Measurements from ENCODE around the gene POLR1G. TPM values are rescaled to one million over a fixed set of nuclear protein-coding genes. Genes with fewer than 3 reads are reported as not detected.

The POLR1G gene
- total RNA-seq, 1 donor from 2014 or later: 24.4 TPM

DNA sequence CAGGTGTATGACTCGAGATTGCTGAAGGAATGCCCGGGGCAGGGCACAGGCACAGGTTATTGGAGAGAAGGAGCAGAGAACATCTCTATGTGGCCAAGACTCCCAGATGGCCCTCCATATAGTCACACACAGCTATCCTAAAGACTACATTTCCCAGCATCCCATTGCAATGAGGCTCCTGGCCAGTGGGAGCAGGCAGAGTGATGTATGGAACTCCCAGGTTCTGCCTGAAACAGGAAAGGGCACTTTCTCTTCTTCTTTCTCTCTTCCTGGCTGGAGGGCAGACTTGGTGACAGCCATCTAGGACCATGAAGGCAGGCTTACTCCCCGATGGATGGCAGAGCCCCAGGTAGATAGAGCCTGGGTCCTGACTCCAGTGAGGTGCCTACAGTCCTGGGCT lies 15.1 kb upstream of the POLR1G start:
- no peak for DNase-seq (ENCODE audit: low read depth)
- H3K36me3 ChIP-seq (ENCODE audit: control insufficient read depth, insufficient read depth, low read length): peaks cover 1% of the 10 kb centered on the region
- TF ChIP-seq, protein P1, sequence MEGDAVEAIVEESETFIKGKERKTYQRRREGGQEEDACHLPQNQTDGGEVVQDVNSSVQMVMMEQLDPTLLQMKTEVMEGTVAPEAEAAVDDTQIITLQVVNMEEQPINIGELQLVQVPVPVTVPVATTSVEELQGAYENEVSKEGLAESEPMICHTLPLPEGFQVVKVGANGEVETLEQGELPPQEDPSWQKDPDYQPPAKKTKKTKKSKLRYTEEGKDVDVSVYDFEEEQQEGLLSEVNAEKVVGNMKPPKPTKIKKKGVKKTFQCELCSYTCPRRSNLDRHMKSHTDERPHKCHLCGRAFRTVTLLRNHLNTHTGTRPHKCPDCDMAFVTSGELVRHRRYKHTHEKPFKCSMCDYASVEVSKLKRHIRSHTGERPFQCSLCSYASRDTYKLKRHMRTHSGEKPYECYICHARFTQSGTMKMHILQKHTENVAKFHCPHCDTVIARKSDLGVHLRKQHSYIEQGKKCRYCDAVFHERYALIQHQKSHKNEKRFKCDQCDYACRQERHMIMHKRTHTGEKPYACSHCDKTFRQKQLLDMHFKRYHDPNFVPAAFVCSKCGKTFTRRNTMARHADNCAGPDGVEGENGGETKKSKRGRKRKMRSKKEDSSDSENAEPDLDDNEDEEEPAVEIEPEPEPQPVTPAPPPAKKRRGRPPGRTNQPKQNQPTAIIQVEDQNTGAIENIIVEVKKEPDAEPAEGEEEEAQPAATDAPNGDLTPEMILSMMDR (IDR thresholded peaks at IDR 0.05; ENCODE audit: insufficient read depth, low read length, poor library complexity, severe bottlenecking): no peak
- no peaks in the 10 kb centered on the region for H3K27me3 ChIP-seq (ENCODE audit: control insufficient read depth, insufficient read depth, low read length)
- no peak overlapping the region for H3K4me3 ChIP-seq (ENCODE audit: low read depth, low read length)

DNA sequence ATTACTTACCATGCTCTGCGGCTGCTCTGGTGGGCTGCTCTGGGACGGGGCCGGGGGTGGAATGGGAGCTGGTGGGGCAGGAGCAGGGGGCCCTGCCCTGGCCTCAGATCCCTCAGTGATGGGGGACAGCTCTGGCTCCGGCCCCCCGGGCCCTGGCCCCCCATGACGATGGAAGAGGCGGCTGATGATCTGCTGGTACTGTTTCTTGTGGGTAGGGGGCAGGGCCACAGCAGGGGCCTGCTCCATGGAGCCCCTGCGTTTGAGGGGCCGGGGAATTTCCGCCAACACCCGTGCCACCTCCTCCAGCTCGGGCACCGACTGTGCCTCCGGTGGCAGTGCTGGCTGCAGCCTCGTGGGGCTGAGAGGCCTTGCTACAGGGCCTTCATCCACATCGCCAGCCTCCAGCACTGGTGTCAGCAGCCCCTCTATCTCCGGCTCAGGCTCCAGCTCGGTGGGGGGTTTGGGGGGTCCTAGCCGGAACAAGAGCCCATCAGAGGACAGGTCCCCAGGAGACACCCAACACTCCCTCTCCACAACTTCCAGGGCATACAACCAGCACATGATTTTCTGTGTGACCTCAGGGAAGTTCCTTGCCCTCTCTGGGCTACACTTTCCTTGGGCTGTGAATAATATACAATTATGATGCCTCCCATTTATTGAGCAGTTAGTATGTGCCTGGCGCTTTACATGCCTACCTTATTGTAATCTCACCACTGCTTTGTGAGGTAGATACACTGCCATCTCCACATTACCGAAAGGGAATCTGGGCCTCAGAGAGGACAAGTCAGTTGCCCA lies 14.4 kb upstream of the POLR1G start:
- H3K4me3 ChIP-seq (ENCODE audit: low read depth, low read length): no peak overlapping the region
- no peak for DNase-seq (ENCODE audit: low read depth)

DNA sequence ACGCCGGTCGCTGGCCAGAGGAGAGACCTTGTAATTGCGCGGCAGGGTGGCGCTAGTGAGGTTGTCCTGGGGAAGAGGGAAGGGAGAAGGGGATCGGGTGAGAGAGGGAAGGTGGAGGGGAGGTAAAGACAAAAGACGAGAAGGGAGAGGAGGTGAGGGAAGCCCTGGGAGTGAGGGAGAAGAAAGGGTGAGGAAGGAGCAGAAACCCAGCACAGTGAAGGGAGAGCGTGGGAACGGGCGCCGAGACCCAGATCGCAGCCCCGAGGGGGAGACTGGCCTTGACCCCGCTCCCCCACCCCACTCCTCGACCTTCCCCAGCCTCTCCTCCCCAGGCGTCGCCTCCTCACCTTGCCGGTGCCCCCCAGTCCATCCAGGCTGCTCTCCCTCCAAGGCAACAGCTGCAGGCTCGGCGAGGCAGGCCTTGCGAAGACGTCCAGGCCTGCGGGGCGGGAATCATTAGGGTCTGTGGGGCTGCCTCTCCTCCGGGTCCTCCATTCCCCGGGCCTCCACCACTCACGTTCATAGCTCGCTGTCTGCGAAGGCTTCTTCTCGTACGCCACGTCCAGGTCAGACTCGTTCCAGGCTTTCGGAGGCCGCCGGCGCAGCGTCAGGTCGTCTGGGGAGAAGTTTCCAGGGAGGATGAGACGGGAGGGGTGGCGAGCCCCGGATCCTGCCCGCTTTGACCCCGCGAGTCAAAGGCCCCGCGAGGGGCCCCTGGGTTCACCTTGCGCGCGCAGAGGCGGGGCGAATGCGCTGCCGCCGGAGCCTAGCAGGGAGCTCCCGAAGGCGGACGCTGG lies 10.4 kb upstream of the POLR1G start:
- H3K36me3 ChIP-seq (ENCODE audit: control insufficient read depth, insufficient read depth, low read length): peaks cover 1% of the 10 kb centered on the region

More for the DNA sequence above, 14.4 kb upstream of the POLR1G start:
- TF ChIP-seq, protein P1 (IDR thresholded peaks at IDR 0.05; ENCODE audit: insufficient read depth, low read length, poor library complexity, severe bottlenecking): no peak
- no peaks in the 10 kb centered on the region for H3K27me3 ChIP-seq (ENCODE audit: control insufficient read depth, insufficient read depth, low read length)
- H3K36me3 ChIP-seq (ENCODE audit: control insufficient read depth, insufficient read depth, low read length): peaks cover 1% of the 10 kb centered on the region

DNA sequence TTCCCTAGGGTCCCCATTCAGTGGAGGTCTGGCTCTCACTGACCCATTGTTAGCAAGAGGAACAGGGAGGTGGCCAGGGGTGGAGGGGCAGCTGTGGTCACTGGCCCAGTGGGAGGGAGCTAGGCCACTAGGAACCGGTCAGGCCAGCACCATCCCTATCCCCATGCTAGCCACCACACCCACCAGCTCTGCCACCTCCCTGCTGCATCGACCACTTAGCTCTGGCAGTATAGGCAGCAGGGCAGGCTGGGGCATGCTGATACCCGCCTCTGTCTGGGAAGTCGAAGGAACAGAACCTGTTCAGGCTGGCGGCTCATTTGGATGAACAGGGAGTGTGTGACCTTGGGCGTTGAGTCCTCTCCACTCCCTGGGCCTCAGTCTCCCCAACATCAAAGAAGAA lies 6.3 kb upstream of the POLR1G start:
- Histone ChIP-seq H3K4me3 (ENCODE audit: low read depth, low read length) (no peak overlapping the region), H3K27me3 (ENCODE audit: control insufficient read depth, insufficient read depth, low read length) (no peaks in the 10 kb centered on the region), H3K36me3 (ENCODE audit: control insufficient read depth, insufficient read depth, low read length) (no peaks in the 10 kb centered on the region)
- no peak for DNase-seq (ENCODE audit: low read depth)
- TF ChIP-seq, protein P1 (IDR thresholded peaks at IDR 0.05; ENCODE audit: insufficient read depth, low read length, poor library complexity, severe bottlenecking): no peak

More for the DNA sequence above, 10.4 kb upstream of the POLR1G start:
- H3K27me3 ChIP-seq (ENCODE audit: control insufficient read depth, insufficient read depth, low read length): no peaks in the 10 kb centered on the region
- DNase-seq (ENCODE audit: low read depth): no peak
- TF ChIP-seq, protein P1 (IDR thresholded peaks at IDR 0.05; ENCODE audit: insufficient read depth, low read length, poor library complexity, severe bottlenecking): no peak
- H3K4me3 ChIP-seq (ENCODE audit: low read depth, low read length): no peak overlapping the region

DNA sequence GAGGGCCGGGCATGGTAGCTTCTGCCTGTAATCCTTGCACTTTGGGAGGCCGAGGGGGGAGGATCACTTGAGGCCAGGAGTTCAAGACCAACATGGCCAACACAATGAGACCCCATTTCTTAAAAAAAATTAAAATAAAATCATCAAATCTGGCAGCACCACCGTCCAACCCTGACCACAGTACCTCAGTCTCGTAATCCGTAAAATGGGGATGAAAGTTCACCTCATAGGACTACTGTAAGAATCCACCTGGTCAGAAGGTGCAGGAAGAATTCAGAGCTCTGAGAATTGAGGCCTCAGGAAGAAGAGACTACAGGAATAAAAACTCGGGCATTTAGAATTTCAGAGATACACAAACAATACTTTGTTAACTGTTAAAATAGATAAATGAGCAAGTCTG lies 4.6 kb upstream of the POLR1G start:
- no peak for DNase-seq (ENCODE audit: low read depth)
- TF ChIP-seq, protein P1 (IDR thresholded peaks at IDR 0.05; ENCODE audit: insufficient read depth, low read length, poor library complexity, severe bottlenecking): no peak
- Histone ChIP-seq H3K36me3 (ENCODE audit: control insufficient read depth, insufficient read depth, low read length) (no peaks in the 10 kb centered on the region), H3K27me3 (ENCODE audit: control insufficient read depth, insufficient read depth, low read length) (no peaks in the 10 kb centered on the region), H3K4me3 (ENCODE audit: low read depth, low read length) (no peak overlapping the region)

Measured in kidney epithelial cell (primary cell).